Smooth muscle cell of the pulmonary artery (primary cell): ENCODE results near the gene EEIG1. TPM values are rescaled to one million over a fixed set of nuclear protein-coding genes. Genes with fewer than 3 reads are reported as not detected.

Source experiments
- total RNA-seq: library from RNA; depleted of rRNA; stranded (reverse); fragments of >200 nt; gene quantifications from 2 replicates; pipeline ENCODE4 v1.2.3, GENCODE V29; 2014

EEIG1 gene
- 24.6 and 44.9 TPM in 2 replicates for total RNA-seq

GRCh38 chr9:127980706-127981558 lies at the start of gene EEIG1:
EEIG1 (minus strand) TSS chr9:127980989; CDS start chr9:127980137, 852 bp downstream.

GRCh38 chr9:127937388-127938297 lies 43.1 kb downstream of the EEIG1 start, which contains the start of gene DPM2:
DPM2 (minus strand) TSS chr9:127937854; CDS start chr9:127937820, 34 bp downstream.

Other genes starting within 250 kb of the EEIG1 start
- 3.5 and 3.8 TPM in 2 replicates for gene TOR2A, start 245.7 kb downstream of the EEIG1 start, total RNA-seq
- 0.10 and 2.2 TPM in 2 replicates for gene SH2D3C, start 202.3 kb downstream of the EEIG1 start, total RNA-seq
- gene CDK9, start 195.0 kb downstream of the EEIG1 start, total RNA-seq, result 43.9 and 45.2 TPM in 2 replicates
- gene FPGS, start 178.1 kb downstream of the EEIG1 start, total RNA-seq, result 59.7 and 99.0 TPM in 2 replicates
- 95.5 and 100 TPM in 2 replicates for gene ENG, start 126.3 kb downstream of the EEIG1 start, total RNA-seq
- gene AK1, start 103.3 kb downstream of the EEIG1 start, total RNA-seq, result 54.9 and 66.2 TPM in 2 replicates
- 45.6 and 55.6 TPM in 2 replicates for gene ST6GALNAC6, start 81.4 kb downstream of the EEIG1 start, total RNA-seq
- 38.9 and 43.3 TPM in 2 replicates for gene ST6GALNAC4, start 63.9 kb downstream of the EEIG1 start, total RNA-seq
- gene PIP5KL1, start 50.2 kb downstream of the EEIG1 start, total RNA-seq, result 1.4 and 3.4 TPM in 2 replicates
- 11.1 and 12.9 TPM in 2 replicates for gene DPM2, start 43.1 kb downstream of the EEIG1 start, total RNA-seq
- gene NAIF1, start 86.3 kb upstream of the EEIG1 start, total RNA-seq, result 9.0 and 11.6 TPM in 2 replicates
- gene SLC25A25, start 87.2 kb upstream of the EEIG1 start, total RNA-seq, result 16.6 and 17.3 TPM in 2 replicates
- 75.7 and 110 TPM in 2 replicates for gene PTGES2, start 146.7 kb upstream of the EEIG1 start, total RNA-seq
- not detected in 2 replicates for gene LCN2, start 168.5 kb upstream of the EEIG1 start, total RNA-seq
- gene BBLN, start 179.3 kb upstream of the EEIG1 start, total RNA-seq, result 30.9 and 37.3 TPM in 2 replicates
- 35.8 and 49.4 TPM in 2 replicates for gene CIZ1, start 210.6 kb upstream of the EEIG1 start, total RNA-seq
- gene DNM1, start 222.4 kb upstream of the EEIG1 start, total RNA-seq, result 1.9 and 5.8 TPM in 2 replicates